H1 (cell line): ENCODE results near the gene LILRB3. TPM values are rescaled to one million over a fixed set of nuclear protein-coding genes. Genes with fewer than 3 reads are reported as not detected.

Experiments used
- CTCF ChIA-PET: fragments of 300-600 bp; sonication (Branson Sonifier 250); formaldehyde crosslinking; loops from one replicate; lab custom pipeline; 2021; ENCODE audit not compliant: partially characterized antibody; lab: Charles Lee
- POLR2A ChIA-PET: fragments of 300-600 bp; sonication (Branson Sonifier 250); formaldehyde crosslinking; loops from one replicate; lab custom pipeline; 2021; ENCODE audit warnings: inconsistent platforms; ENCODE audit not compliant: partially characterized antibody; lab: Charles Lee
- DNase-seq, 2 experiments: peaks; one replicate each; pipeline versions ENCODE4 v3.0.0 to v3.0.0-alpha.2; 2010 to 2022; ENCODE audit warnings: low spot score in 2 of 2, low read depth in 1 of 2, mixed read lengths in 1 of 2
- FAIRE-seq: peaks from 2 replicates; lab custom pipeline; 2011; peaks lifted over from hg19 to GRCh38; lab: Jason Lieb, UNC
- H2AFZ ChIP-seq: 2 replicates; pipeline ENCODE4 v1.8.1; 2012; ENCODE audit warnings: low read length, inconsistent platforms
- H2AK5ac ChIP-seq: 2 replicates; pipeline ENCODE4 v1.6.1; 2013; ENCODE audit warnings: low read depth, low read length
- H2BK120ac ChIP-seq: replicated peaks from 2 replicates; pipeline ENCODE3; 2013; ENCODE audit warnings: low read depth, low read length, inconsistent platforms
- H2BK12ac ChIP-seq: 2 replicates; pipeline ENCODE4 v1.6.1; 2013; ENCODE audit warnings: low read depth, low read length
- H2BK15ac ChIP-seq: 2 replicates; pipeline ENCODE4 v1.6.1; 2013; ENCODE audit warnings: low read length
- H2BK20ac ChIP-seq: 2 replicates; pipeline ENCODE4 v1.6.1; 2013; ENCODE audit warnings: low read length
- H2BK5ac ChIP-seq: 2 replicates; pipeline ENCODE4 v1.6.1; 2013; ENCODE audit warnings: low read depth, low read length
- H3K14ac ChIP-seq: 2 replicates; pipeline ENCODE4 v1.6.1; 2013; ENCODE audit warnings: inconsistent platforms; ENCODE audit not compliant: insufficient read length
- H3K18ac ChIP-seq: 2 replicates; pipeline ENCODE4 v1.6.1; 2013; ENCODE audit warnings: low read length; ENCODE audit errors: extremely low read depth
- H3K23ac ChIP-seq: 2 replicates; pipeline ENCODE4 v1.6.1; 2013; ENCODE audit warnings: inconsistent platforms; ENCODE audit not compliant: insufficient read length
- H3K23me2 ChIP-seq: 2 replicates; pipeline ENCODE4 v1.6.1; 2013; ENCODE audit warnings: low read depth, low read length
- H3K27ac ChIP-seq: 2 replicates; pipeline ENCODE4 v1.6.1; 2011; ENCODE audit warnings: low read depth, low read length, inconsistent platforms
- H3K27me3 ChIP-seq, 4 experiments: replicated peaks in 1 of 4; 1 replicate in 1 of 4; 2 replicates in 3 of 4; pipeline versions ENCODE4 v1.6.1 to v1.8.1; 2011 to 2013; ENCODE audit warnings: low read length in 3 of 4, mild to moderate bottlenecking in 3 of 4, inconsistent platforms in 2 of 4, mixed read lengths in 2 of 4, moderate library complexity in 1 of 4; ENCODE audit not compliant: control insufficient read depth in 3 of 4, insufficient read depth in 3 of 4; ENCODE audit errors: extremely low read depth in 1 of 4
- H3K36me3 ChIP-seq, 4 experiments: 2 replicates each; pipeline versions ENCODE4 v1.6.1 to v1.8.1; 2011 to 2013; ENCODE audit warnings: mild to moderate bottlenecking in 4 of 4, low read length in 3 of 4, moderate library complexity in 2 of 4, control low read depth in 1 of 4, inconsistent platforms in 1 of 4; ENCODE audit not compliant: insufficient read depth in 4 of 4, control insufficient read depth in 2 of 4
- H3K4ac ChIP-seq: replicated peaks from 2 replicates; pipeline ENCODE3; 2013; ENCODE audit warnings: low read length, low read depth, mixed read lengths, inconsistent platforms; ENCODE audit not compliant: insufficient read length
- H3K4me1 ChIP-seq, 4 experiments: replicated peaks in 1 of 4; 1 replicate in 1 of 4; 2 replicates in 3 of 4; pipeline versions ENCODE4 v1.6.1 to v1.8.1; 2011 to 2013; ENCODE audit warnings: low read length in 3 of 4, inconsistent platforms in 2 of 4, mixed read lengths in 1 of 4; ENCODE audit not compliant: insufficient read depth in 4 of 4, control insufficient read depth in 3 of 4
- H3K4me2 ChIP-seq, 2 experiments: 2 replicates each; pipeline versions ENCODE4 v1.6.1 to v1.8.1; 2011 to 2013; ENCODE audit warnings: low read depth in 2 of 2, low read length in 2 of 2, control low read depth in 1 of 2, inconsistent platforms in 1 of 2, mild to moderate bottlenecking in 1 of 2; ENCODE audit not compliant: insufficient read depth in 1 of 2
- H3K4me3 ChIP-seq, 4 experiments: fragments of 200-600, 300-600 bp in 1 of 4; sonication (generic), shearing (Covaris generic), sonication (Bioruptor Twin) in 1 of 4; 2 replicates each; pipeline versions ENCODE4 v1.5.1 to v1.8.1; 2011 to 2016; ENCODE audit warnings: low read length in 4 of 4, low read depth in 3 of 4, control low read depth in 2 of 4, inconsistent platforms in 2 of 4, mild to moderate bottlenecking in 2 of 4, mixed read lengths in 1 of 4, moderate library complexity in 1 of 4; ENCODE audit not compliant: insufficient read depth in 2 of 4; ENCODE audit errors: extremely low read depth in 1 of 4
- H3K56ac ChIP-seq: replicated peaks from 2 replicates; pipeline ENCODE3; 2013; ENCODE audit warnings: low read depth, mild to moderate bottlenecking, mixed read lengths, low read length, inconsistent platforms; ENCODE audit not compliant: insufficient read length
- H3K79me1 ChIP-seq: 2 replicates; pipeline ENCODE4 v1.6.1; 2013; ENCODE audit warnings: low read depth, low read length, control low read depth
- H3K79me2 ChIP-seq, 2 experiments: 2 replicates each; pipeline versions ENCODE4 v1.6.1 to v1.8.1; 2012 to 2013; ENCODE audit warnings: low read length in 2 of 2, mild to moderate bottlenecking in 2 of 2, inconsistent platforms in 1 of 2; ENCODE audit not compliant: insufficient read depth in 2 of 2, control insufficient read depth in 1 of 2
- H3K9ac ChIP-seq, 4 experiments: replicated peaks in 1 of 4; 1 replicate in 1 of 4; 2 replicates in 3 of 4; pipeline versions ENCODE4 v1.6.1 to v1.8.1; 2011 to 2013; ENCODE audit warnings: low read depth in 3 of 4, low read length in 3 of 4, control low read depth in 2 of 4, mild to moderate bottlenecking in 2 of 4, moderate library complexity in 2 of 4, inconsistent platforms in 1 of 4; ENCODE audit errors: extremely low read depth in 1 of 4
- H3K9me3 ChIP-seq, 2 experiments: 2 replicates each; pipeline versions ENCODE4 v1.6.1 to v1.8.1; 2012 to 2013; ENCODE audit warnings: mild to moderate bottlenecking in 2 of 2, moderate library complexity in 2 of 2, control low read depth in 1 of 2, inconsistent platforms in 1 of 2, low read depth in 1 of 2, low read length in 1 of 2, mixed read lengths in 1 of 2; ENCODE audit not compliant: insufficient read depth in 2 of 2
- H4K20me1 ChIP-seq, 2 experiments: replicated peaks in 1 of 2; 2 replicates each; pipeline versions ENCODE3 to v1.8.1; 2011 to 2013; ENCODE audit warnings: inconsistent platforms in 2 of 2, low read length in 2 of 2, mild to moderate bottlenecking in 1 of 2; ENCODE audit not compliant: insufficient read depth in 2 of 2, control insufficient read depth in 1 of 2
- H4K5ac ChIP-seq: 2 replicates; pipeline ENCODE4 v1.6.1; 2013; ENCODE audit warnings: low read length, low read depth, mixed read lengths, inconsistent platforms; ENCODE audit not compliant: insufficient read length
- H4K8ac ChIP-seq: 2 replicates; pipeline ENCODE4 v1.8.0; 2013; ENCODE audit warnings: mild to moderate bottlenecking, moderate library complexity, low read length, inconsistent platforms; ENCODE audit not compliant: insufficient read depth; ENCODE audit errors: extremely low read depth
- H4K91ac ChIP-seq: replicated peaks from 2 replicates; pipeline ENCODE3; 2013; ENCODE audit warnings: low read length, mixed read lengths, inconsistent platforms; ENCODE audit not compliant: insufficient read length
- ASH2L ChIP-seq: fragments of 200-600, 300-600 bp; sonication (generic); IDR thresholded peaks from one replicate; pipeline ENCODE4 v1.7.1; 2017; ENCODE audit warnings: low read length
- BCL11A ChIP-seq, 2 experiments: IDR thresholded peaks; one replicate each; pipeline ENCODE4 v1.6.1; 2011; ENCODE audit warnings: low read depth in 2 of 2, low read length in 2 of 2, mild to moderate bottlenecking in 2 of 2
- GABPA ChIP-seq: IDR thresholded peaks from 2 replicates; pipeline ENCODE4 v1.6.1; 2011; ENCODE audit warnings: mild to moderate bottlenecking, low read length, moderate library complexity, borderline replicate concordance; ENCODE audit not compliant: insufficient read depth
- GTF2F1 ChIP-seq: IDR thresholded peaks from 2 replicates; pipeline ENCODE4 v1.6.1; 2012; ENCODE audit warnings: low read depth, low read length, improper control_type of control experiment, borderline replicate concordance
- PHF8 ChIP-seq: fragments of 200-600 bp; sonication (generic); conservative IDR thresholded peaks from 2 replicates; pipeline ENCODE4 v1.7.1; 2012; ENCODE audit warnings: low read depth, mild to moderate bottlenecking, inconsistent platforms, low read length, moderate library complexity
- RBBP5 ChIP-seq: IDR thresholded peaks from 2 replicates; pipeline ENCODE4 v1.7.1; 2012; ENCODE audit warnings: low read depth, mild to moderate bottlenecking, inconsistent platforms, low read length, moderate library complexity, borderline replicate concordance
- SRF ChIP-seq: IDR thresholded peaks from 2 replicates; pipeline ENCODE4 v1.6.1; 2011; ENCODE audit warnings: mild to moderate bottlenecking, low read depth, low read length, moderate library complexity
- WGBS, 2 experiments: shearing (Covaris generic) in 1 of 2; methylation state at CpG; one replicate each; pipeline versions ENCODE4 v1.1.6 to v1.1.7; 2013 to 2015; ENCODE audit warnings: low lambda C conversion rate in 2 of 2, mixed read lengths in 2 of 2, inconsistent platforms in 1 of 2, low coverage in 1 of 2, missing lambda C conversion rate in 1 of 2; ENCODE audit not compliant: insufficient replicate concordance in 2 of 2, insufficient coverage in 1 of 2, insufficient read length in 1 of 2; ENCODE audit errors: extremely low coverage in 1 of 2, missing lambda C conversion rate in 1 of 2; 5-methylcytosine and 5-hydroxymethylcytosine counted together
- polyA plus RNA-seq, 7 experiments: library from polyadenylated mRNA; depleted of rRNA in 3 of 7; stranded (reverse) in 5 of 7; unstranded in 2 of 7; fragments of >200 nt in 5 of 7; fragments of 200-250 nt in 2 of 7; gene quantifications; 1 replicate in 5 of 7; 2 replicates in 1 of 7; 4 replicates in 1 of 7; pipeline versions ENCODE4 v1.2.1 to v1.2.3, GENCODE V29; 2011 to 2013; ENCODE audit warnings: missing spikeins in 2 of 7, mixed read lengths in 2 of 7
- total RNA-seq: library from RNA; stranded (reverse); fragmentation: NEBNext Ultra II Directional; extraction: Animal tissue kit (Norgen Biotek cat#: 25700); gene quantifications from 2 replicates; pipeline ENCODE4 v1.2.1, GENCODE V29; 2021
- TF ChIP-seq, protein P1 (sequence below): IDR thresholded peaks from 2 replicates; pipeline ENCODE4 v1.6.1; 2012; ENCODE audit warnings: low read length, inconsistent platforms

Gene LILRB3
- total and polyA plus RNA-seq, 2 of the 8 experiments (the other 6 are each of a cell fraction or from before 2014, with no cell fraction given), result not detected

DNA sequence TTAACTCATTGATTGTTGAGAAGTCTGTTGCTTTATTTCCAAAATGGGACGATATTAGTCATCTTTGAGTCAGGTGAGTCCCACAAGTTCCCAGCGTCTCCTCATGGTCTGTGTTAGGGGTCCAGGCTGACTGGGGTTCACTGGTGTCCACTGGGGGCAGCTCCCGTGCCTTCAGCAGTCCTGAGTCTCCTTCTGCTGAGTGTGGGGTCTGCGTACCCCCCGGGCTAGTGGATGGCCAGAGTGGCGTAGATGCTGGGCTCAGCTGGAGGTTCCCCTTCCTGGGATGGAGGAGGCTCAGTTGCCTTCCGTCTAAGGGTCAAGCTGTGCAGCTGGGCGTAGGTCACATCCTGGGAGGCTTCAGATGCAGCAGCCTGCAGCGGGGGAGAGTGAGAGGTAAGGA lies 5.9 kb downstream of the LILRB3 start:
- TF ChIP-seq GTF2F1 (no peak), ASH2L (no peak), SRF (no peak), GABPA (no peak), PHF8 (no peak), BCL11A (IDR thresholded peaks at IDR 0.05; ENCODE audit: low read depth in 2 of 2, low read length in 2 of 2) (no peak), RBBP5 (no peak)
- TF ChIP-seq, protein P1, sequence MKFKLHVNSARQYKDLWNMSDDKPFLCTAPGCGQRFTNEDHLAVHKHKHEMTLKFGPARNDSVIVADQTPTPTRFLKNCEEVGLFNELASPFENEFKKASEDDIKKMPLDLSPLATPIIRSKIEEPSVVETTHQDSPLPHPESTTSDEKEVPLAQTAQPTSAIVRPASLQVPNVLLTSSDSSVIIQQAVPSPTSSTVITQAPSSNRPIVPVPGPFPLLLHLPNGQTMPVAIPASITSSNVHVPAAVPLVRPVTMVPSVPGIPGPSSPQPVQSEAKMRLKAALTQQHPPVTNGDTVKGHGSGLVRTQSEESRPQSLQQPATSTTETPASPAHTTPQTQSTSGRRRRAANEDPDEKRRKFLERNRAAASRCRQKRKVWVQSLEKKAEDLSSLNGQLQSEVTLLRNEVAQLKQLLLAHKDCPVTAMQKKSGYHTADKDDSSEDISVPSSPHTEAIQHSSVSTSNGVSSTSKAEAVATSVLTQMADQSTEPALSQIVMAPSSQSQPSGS, result no peak
- H3K18ac ChIP-seq, result no peak overlapping the region
- H3K23ac ChIP-seq, result no peak overlapping the region
- H3K79me2 ChIP-seq, result no peaks in the 10 kb centered on the region
- H4K5ac ChIP-seq, result no peak overlapping the region
- no peak overlapping the region for H4K91ac ChIP-seq
- H2AFZ ChIP-seq, result no peak overlapping the region
- H3K27ac ChIP-seq, result no peak overlapping the region
- H4K8ac ChIP-seq, result no peak overlapping the region
- peaks cover 0 to 1% (median 0%) of the 10 kb centered on the region in 4 experiments; a peak in 2 of 7 replicates for H3K4me1 ChIP-seq
- no peak overlapping the region for H3K56ac ChIP-seq
- H2BK5ac ChIP-seq, result no peak overlapping the region
- POLR2A ChIA-PET, result interaction anchor here (2.9 to 23.4 kb wide), 2 partner anchors 10 to 27 kb away, joined by 34 to 909 read pairs; partner anchors contain the start of genes MBOAT7, RPS9 and TSEN34
- no peak overlapping the region for H2AK5ac ChIP-seq
- no peak overlapping the region for H3K14ac ChIP-seq
- no peak for FAIRE-seq
- H3K27me3 ChIP-seq, result no peaks in the 10 kb centered on the region
- no peaks in the 10 kb centered on the region for H3K23me2 ChIP-seq
- H2BK120ac ChIP-seq, result no peak overlapping the region
- CTCF ChIA-PET, result interaction anchor here (0.6 to 1.2 kb wide), 2 partner anchors 12 to 174 kb away, joined by 3 to 4 read pairs; no protein-coding TSS in a partner anchor
- H3K9ac ChIP-seq, result no peak overlapping the region
- H2BK20ac ChIP-seq, result no peak overlapping the region
- no peak for DNase-seq
- no peak overlapping the region for H3K4me3 ChIP-seq
- no peak overlapping the region for H2BK12ac ChIP-seq
- peaks cover 0 to 1% of the 10 kb centered on the region in 2 experiments for H4K20me1 ChIP-seq
- no peak overlapping the region for H3K4ac ChIP-seq
- H3K36me3 ChIP-seq, result no peaks in the 10 kb centered on the region
- H3K4me2 ChIP-seq, result no peak overlapping the region
- H3K9me3 ChIP-seq, result no peaks in the 10 kb centered on the region
- H3K79me1 ChIP-seq, result no peaks in the 10 kb centered on the region
- 92% methylated on average over 8 of the region's 9 CpGs; no CpG with 5 or more reads in 1 of the 2 experiments for WGBS, 2 experiments
- H2BK15ac ChIP-seq, result no peak overlapping the region
